Panc1 (cell line): ENCODE results near the gene COX7B2.

Experiments used
- CTCF ChIP-seq: fragments of 450-650 bp; IDR thresholded peaks from 2 replicates; pipeline ENCODE4 v1.5.1; 2017; ENCODE audit warnings: mild to moderate bottlenecking
- POLR2AphosphoS5 ChIP-seq: IDR thresholded peaks from 2 replicates; pipeline ENCODE4 v1.6.1; 2012; ENCODE audit warnings: mild to moderate bottlenecking, low read depth, low read length, moderate library complexity
- TCF7L2 ChIP-seq: IDR thresholded peaks from 2 replicates; pipeline ENCODE4 v1.6.1; 2011; ENCODE audit warnings: mild to moderate bottlenecking, low read depth, low read length, inconsistent platforms

- TF ChIP-seq CTCF (no peak), TCF7L2 (no peak), POLR2AphosphoS5 (no peak)
Observed at GRCh38 chr4:46945062-46945461, 36.0 kb upstream of the COX7B2 start.
